GM06990 (cell line): ENCODE data around the gene ADAM11.

Experiments used
- DNase-seq: peaks from one replicate; pipeline ENCODE4 v3.0.0-alpha.2; 2011; ENCODE audit not compliant: insufficient read length; ENCODE audit errors: extremely low read depth
- H3K27me3 ChIP-seq: replicated peaks from 2 replicates; pipeline ENCODE4 v1.6.0; 2011; ENCODE audit warnings: low read length; ENCODE audit not compliant: control insufficient read depth, insufficient read depth
- H3K36me3 ChIP-seq: 2 replicates; pipeline ENCODE4 v1.5.1; 2011; ENCODE audit warnings: low read length; ENCODE audit not compliant: control insufficient read depth, insufficient read depth
- H3K4me3 ChIP-seq: replicated peaks from 2 replicates; pipeline ENCODE4 v1.5.1; 2011; ENCODE audit warnings: low read depth, mild to moderate bottlenecking, control low read depth, low read length
- TF ChIP-seq, protein P1 (sequence below): IDR thresholded peaks from 2 replicates; pipeline ENCODE4 v1.5.1; 2011; ENCODE audit warnings: low read length, control low read depth, mild to moderate bottlenecking, inconsistent platforms; ENCODE audit not compliant: insufficient read depth, poor library complexity, severe bottlenecking

The ADAM11 gene

DNA sequence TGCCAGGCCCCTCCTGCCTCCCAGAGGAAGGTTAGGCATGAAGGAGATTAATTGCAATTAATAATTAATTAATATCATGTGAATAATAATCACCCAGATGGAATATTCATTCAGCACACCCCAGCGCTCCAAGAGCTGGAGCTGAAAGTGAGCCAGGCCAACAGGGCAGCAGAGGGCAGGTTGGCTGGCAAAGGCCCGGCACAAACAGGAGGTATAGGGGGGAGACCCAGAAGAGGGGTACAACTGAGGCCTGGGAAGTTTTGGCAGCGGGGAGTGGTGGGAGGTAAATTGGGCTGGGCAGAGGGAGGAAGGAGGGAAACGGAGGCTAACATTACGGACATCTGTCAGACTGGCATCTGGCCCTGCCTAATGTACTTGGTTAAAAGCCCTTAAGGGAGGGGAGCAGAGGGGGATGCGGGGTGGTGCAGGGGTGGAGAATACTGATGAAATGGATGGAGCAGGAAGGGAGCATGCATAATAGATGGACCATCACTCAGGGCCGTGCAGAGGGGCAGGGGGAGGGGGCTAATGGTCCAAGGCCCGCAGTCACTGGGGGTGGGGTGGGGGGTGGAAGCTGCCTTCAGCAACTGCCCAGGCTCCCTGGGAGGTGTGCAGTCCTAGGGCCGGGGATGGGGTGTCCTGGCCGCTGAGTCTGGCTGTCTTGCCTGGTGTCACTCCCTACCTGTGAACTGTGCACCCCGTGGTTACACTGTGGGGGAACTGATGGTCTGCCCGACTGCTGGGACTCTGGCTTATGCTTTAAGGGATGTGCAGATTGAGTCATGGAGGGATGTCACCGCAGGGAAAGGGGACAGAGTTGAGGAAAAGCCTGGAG, 1.9 kb downstream of the ADAM11 start:
- no peak for DNase-seq

DNA sequence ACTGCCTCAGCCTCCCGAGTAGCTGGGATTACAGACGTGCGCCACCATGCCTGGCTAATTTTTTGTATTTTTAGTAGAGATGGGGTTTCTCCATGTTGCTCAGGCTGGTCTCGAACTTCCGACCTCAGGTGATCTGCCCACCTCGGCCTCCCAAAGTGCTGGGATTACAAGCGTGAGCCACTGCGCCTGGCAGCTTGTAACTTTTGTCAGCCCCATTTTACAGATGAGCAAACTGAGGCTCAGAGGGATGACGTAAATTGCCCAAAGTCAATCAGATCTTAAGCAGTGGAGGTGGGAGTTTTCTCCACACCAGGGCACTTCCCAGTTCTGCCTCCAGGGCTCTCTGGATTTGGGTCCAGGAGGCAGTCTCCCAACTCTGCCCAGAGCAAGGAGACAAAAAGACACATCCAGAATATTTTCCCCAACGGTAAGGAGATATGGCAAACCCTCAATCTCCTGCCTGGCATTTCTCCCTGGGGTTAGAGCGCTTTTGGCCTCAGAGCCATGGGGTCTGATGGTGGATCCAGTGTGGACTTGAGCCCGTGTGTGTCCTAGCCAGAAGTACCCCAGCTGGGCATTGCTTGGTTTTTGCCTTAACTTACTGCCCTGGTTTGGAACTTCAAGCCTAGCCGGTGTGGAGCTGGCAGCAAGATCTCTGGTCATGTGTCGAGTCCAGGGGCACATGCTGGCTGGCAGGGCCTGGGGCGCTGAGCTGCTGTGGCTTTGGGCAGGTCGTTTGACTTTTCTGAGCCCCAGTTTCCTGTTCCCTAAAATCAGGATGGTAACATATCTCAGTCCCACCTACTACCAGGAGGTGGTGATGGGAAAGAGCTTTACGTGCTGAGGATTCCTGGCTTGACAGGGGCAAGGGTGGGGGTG, 3.4 kb downstream of the ADAM11 start:
- TF ChIP-seq, protein P1, sequence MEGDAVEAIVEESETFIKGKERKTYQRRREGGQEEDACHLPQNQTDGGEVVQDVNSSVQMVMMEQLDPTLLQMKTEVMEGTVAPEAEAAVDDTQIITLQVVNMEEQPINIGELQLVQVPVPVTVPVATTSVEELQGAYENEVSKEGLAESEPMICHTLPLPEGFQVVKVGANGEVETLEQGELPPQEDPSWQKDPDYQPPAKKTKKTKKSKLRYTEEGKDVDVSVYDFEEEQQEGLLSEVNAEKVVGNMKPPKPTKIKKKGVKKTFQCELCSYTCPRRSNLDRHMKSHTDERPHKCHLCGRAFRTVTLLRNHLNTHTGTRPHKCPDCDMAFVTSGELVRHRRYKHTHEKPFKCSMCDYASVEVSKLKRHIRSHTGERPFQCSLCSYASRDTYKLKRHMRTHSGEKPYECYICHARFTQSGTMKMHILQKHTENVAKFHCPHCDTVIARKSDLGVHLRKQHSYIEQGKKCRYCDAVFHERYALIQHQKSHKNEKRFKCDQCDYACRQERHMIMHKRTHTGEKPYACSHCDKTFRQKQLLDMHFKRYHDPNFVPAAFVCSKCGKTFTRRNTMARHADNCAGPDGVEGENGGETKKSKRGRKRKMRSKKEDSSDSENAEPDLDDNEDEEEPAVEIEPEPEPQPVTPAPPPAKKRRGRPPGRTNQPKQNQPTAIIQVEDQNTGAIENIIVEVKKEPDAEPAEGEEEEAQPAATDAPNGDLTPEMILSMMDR: no peak
- H3K27me3 ChIP-seq: peaks cover 4% of the 10 kb centered on the region
- no peaks in the 10 kb centered on the region; the same call in 1 of the 2 replicates for H3K36me3 ChIP-seq
- no peak overlapping the region for H3K4me3 ChIP-seq
- no peak for DNase-seq

More for the DNA sequence above, 1.9 kb downstream of the ADAM11 start:
- no peak overlapping the region for H3K4me3 ChIP-seq
- TF ChIP-seq, protein P1: no peak
- H3K36me3 ChIP-seq: no peaks in the 10 kb centered on the region; the same call in 1 of the 2 replicates
- peaks cover 4% of the 10 kb centered on the region for H3K27me3 ChIP-seq

DNA sequence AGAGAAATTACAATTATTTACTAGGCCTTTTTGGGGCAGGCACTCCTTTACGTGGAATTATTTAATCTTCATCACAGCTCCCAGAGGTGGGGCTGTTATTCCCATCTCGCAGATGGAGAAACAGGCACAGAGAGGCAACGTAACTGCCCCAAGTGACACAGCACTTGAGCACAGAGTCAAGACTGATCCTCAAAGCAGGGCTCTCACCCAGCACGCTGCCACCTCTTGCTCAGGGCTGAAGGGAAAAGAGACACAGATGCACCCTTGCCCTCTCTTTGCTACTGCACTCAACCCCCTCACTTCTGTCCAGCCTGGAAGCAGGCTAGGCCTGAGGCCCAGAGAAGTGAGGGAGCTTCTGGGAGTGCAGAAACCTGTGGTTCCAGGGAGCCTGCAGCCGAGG, 4.4 kb downstream of the ADAM11 start:
- no peaks in the 10 kb centered on the region; the same call in 1 of the 2 replicates for H3K36me3 ChIP-seq
- H3K27me3 ChIP-seq: peaks cover 4% of the 10 kb centered on the region
- TF ChIP-seq, protein P1: no peak
- no peak for DNase-seq
- no peak overlapping the region for H3K4me3 ChIP-seq

DNA sequence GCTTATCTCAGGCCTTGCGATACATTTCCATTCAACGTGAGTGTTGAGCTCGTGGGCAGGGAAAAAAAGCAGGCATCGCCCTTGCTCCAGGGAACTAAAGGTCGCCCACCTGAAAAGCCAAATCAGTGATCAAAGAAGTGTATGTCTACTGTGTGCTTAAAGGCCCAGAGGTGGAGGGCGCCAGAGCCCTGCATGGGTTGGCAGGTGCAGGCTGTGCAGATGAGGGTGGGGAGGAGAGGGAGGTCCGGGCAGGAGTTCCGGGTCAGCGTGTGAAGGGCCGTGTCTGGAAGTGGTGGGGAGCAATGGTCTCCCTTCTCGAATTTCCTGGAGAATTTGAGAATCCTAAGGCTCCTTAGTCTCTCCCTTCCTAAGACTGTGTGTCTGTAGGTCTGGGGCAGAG, 7.2 kb downstream of the ADAM11 start:
- TF ChIP-seq, protein P1: no peak
- DNase-seq: no peak
- no peaks in the 10 kb centered on the region; the same call in 1 of the 2 replicates for H3K36me3 ChIP-seq
- H3K27me3 ChIP-seq: no peaks in the 10 kb centered on the region; the same call in none of the 2 replicates
- H3K4me3 ChIP-seq: no peak overlapping the region

DNA sequence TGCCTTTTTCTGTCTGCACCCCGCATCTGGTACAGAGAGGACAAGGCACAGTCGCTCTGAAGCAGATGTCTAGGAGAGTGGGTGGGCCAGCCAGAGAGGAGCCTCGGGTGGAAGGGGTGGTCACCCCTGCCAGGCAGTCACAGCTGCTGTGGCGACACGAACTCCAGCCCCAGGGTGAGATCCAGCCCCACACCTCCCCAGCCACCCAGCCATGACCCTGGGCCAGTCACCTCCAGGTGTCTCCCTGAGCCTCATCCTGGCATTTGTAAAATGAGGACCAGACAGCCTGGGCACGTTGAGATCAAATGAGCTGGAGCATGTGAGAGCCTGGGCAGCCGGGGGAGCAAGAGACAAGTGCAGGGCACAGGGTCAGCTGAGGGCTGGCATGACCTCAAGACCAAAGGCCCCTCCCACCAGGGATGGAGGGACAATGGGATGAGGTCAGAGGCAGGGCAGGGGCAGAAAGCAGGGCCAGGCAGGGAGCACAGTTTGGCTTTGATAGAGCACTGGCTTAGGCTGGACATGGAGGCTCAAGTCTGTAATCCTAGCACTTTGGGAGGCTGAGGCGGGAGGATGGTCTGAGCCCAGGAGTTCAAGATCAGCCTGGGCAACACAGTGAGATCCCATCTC, 7.7 kb downstream of the ADAM11 start:
- Histone ChIP-seq H3K4me3 (no peak overlapping the region), H3K27me3 (peaks cover 1% of the 10 kb centered on the region), H3K36me3 (no peaks in the 10 kb centered on the region; the same call in 1 of the 2 replicates)
- no peak for DNase-seq
- TF ChIP-seq, protein P1: no peak
